Bone marrow (tissue), 2 donors: ENCODE data around the gene ANHX.
A peak's percentile ranks its signal among the peaks of the same experiment; 100 is the strongest.

Experiments used
- DNase-seq, 2 donors: peaks; one replicate each; lab custom pipeline; 2025; lab: John Stamatoyannopoulos, UW

Gene ANHX

DNA sequence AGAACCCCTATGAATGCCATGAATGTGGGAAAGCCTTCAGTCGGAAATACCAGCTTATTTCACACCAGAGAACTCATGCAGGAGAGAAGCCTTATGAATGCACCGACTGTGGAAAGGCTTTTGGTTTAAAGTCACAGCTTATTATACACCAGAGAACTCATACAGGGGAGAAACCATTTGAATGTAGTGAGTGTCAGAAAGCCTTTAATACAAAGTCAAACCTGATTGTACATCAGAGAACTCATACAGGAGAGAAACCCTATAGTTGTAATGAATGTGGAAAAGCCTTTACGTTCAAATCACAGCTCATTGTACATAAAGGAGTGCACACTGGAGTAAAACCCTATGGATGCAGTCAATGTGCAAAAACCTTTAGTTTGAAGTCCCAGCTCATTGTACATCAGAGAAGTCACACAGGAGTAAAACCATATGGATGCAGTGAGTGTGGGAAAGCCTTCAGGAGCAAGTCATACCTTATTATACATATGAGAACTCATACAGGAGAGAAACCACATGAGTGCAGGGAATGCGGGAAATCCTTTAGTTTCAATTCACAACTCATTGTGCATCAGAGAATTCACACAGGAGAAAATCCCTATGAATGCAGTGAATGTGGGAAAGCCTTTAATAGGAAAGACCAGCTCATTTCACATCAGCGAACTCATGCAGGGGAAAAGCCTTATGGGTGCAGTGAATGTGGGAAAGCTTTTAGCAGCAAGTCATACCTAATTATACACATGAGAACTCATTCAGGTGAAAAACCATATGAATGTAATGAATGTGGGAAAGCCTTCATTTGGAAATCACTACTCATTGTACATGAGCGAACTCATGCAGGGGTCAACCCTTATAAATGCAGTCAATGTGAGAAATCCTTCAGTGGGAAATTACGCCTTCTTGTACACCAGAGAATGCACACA is 32.1 kb downstream of the ANHX start:
- no peak for DNase-seq

DNA sequence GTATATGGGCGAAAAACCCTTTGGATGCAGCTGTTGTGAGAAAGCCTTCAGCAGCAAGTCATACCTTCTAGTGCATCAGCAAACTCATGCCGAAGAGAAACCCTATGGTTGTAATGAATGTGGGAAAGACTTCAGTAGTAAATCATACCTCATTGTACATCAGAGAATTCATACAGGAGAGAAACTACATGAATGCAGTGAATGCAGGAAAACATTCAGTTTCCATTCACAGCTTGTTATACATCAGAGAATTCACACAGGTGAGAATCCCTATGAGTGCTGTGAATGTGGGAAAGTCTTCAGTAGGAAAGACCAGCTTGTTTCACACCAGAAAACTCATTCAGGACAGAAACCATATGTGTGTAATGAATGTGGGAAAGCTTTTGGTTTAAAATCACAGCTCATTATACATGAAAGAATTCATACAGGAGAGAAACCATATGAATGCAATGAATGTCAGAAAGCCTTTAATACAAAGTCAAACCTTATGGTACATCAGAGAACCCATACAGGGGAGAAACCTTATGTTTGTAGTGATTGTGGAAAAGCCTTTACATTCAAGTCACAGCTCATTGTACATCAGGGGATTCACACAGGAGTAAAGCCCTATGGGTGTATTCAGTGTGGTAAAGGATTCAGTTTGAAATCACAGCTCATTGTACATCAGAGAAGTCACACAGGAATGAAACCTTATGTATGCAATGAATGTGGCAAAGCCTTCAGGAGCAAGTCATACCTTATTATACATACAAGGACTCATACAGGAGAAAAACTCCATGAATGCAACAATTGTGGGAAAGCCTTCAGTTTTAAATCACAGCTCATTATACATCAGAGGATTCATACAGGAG is 33.0 kb downstream of the ANHX start:
- no peak for DNase-seq

DNA sequence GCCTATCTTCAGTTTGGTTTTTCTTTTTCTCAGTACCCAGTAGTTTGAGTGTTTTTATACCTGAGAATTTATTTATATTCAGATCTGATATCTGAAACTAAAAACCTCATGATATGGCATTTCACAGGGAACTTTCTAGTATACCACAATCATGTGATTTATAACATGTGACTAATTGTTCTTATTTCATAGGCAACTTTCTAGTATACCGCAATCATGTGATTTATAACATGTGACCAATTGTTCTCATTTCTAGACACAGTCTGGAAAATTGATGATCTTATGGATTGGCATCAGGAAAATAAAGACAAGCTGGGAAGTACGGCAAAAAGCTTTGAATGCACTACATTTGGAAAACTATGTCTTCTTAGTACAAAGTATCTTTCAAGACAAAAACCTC is 33.8 kb downstream of the ANHX start:
- no peak for DNase-seq

DNA sequence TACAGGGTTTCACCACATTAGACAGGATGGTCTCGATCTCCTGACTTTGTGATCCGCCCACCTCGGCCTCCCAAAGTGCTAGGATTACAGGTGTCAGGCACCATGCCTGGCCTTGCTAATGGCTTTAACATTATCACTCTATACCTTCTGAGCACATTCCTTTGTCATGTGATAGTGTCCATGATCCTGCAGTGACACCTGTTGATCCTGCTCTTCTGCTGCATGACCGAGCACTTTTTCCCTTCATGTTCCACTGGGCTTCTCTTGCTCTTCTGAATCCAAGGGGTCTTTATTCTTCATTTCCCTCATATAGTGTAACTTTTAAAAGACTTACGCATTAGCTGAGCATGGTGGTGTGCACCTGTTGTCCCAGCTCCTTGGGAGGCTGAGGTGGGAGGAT is 42.8 kb downstream of the ANHX start:
- no peak for DNase-seq

DNA sequence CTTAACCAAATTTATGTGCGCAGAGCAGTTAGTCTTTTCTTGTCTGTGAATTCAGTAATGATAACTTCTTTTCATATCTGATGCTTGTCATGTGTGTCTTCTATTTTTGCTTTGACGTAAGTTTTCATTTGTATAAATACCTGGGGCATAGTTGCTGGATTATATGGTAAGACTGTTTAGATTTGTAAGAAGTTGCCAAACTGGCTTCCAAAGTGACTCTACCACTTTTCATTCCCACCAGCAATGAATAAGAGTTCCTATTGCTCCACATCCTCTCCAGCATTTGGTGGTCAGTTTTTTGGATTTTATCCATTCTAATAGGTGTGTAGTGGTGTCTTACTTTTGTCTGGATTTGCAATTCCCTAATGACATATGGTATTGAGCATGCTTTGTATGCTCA is 45.5 kb downstream of the ANHX start:
- no peak for DNase-seq

DNA sequence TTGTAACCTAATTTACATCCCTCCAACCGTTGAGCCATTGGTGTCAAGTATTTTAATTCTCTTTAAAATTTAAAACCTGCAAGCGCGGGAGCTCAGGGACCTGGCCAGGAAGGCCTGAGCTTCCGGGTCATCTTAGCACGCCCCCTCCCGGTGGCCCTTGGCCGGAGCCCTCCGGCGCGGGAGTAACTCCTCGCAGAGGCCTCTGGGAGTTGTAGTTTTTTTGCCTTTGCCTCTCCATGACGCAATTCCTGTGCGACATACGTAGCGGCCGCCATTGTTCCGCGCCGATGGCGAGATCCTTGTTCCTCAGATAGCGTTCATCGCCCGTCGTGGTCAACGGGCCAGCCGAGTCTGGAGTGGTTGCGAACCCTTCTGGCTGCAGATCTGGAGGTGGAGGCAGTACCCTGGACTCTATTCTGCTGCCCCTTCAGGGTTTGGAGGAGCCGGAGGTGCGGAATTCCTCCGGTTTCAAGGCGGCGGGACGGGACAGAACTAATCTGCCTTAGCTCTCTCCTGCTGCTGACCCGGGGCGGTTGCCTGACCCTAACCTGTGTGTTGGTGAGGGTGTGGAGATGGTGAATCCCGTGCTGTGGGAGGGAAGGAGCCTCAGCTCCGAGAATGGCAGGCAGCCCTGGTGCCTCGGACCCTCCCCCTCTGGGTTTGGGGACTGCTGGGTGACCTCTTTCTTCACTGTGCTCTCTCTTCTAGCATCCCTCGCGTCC is 54.3 kb downstream of the ANHX start, which contains the start of gene ZNF268:
Gene ZNF268 (plus strand): TSS at position 258 of the 722 bp plus-strand sequence. CDS start 503 bp downstream, outside the sequence.
- peak; percentile 71 to 84 for DNase-seq

DNA sequence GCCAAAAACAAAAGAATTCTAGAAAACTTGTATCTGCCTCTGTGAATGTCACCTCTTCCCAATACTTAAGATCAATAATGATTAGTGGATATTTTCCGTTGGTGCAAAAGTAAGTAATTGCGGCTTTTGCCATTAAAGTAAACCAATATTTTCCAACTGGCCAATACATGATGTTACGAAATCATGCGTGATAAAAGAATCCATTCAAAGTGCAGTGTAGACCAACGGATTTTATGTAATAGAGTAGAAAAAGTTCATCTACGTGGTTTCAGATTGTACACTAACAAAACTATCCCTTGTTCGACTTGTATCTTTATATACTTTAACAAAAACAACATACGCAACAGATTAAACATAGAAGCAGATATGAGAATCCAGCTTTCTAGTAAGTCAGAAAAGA is 55.0 kb downstream of the ANHX start:
- DNase-seq = no peak

DNA sequence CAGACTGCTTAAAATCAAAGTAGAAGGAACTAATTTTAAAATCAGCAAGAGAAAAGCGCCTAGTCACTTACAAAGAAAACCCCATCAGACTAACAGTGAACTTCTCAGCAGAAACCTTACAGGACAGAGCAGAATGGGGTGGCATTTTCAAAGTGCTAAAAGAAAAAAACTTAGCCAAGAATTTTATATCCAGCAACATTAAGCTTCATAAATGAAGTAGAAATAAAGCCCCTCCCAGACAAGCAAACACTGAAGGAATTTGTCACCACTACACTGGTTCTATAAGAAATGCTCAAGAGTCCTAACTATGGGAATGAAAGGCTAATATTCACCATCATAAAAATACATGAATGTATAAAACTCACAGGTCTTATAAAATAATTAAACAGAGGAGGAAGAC is 60.8 kb downstream of the ANHX start:
- no peak for DNase-seq

DNA sequence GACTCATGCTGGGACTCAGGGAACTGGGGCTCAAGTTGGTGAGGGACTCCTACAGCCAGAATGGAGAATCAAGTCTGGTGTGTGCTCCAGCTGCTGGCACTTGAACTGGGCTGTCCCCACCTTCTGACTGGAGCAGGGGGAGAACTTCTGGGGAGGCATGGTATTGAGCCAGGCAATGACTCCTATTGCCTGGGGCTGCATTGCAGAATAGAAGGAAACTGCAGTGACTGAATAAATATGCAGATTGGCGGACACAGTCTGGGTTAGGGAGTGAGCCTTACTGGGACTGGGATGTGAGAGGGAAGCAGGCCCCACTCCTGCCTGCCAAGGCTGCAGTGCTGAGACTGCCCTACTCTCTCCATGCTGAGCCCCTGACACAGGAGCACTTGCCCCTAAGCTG is 63.2 kb downstream of the ANHX start:
- DNase-seq = no peak
